Measurements from ENCODE around the gene RPS19. TPM values are rescaled to one million over a fixed set of nuclear protein-coding genes. Genes with fewer than 3 reads are reported as not detected.

The RPS19 gene
- polyA plus RNA-seq, 1 donor from 2014 or later = 783 TPM

GRCh38 chr19:41889896-41890295 lies 29.8 kb downstream of the RPS19 start:
- no peaks in the 10 kb centered on the region for H3K9me3 ChIP-seq (ENCODE audit: low read length)
- no peak overlapping the region for H3K4me3 ChIP-seq (ENCODE audit: low read length)
- no peak overlapping the region for H3K27ac ChIP-seq (ENCODE audit: low read length)
- no peaks in the 10 kb centered on the region for H4K20me1 ChIP-seq (ENCODE audit: insufficient read depth)
- H3F3A ChIP-seq (ENCODE audit: insufficient read depth, low read length, poor library complexity, severe bottlenecking) = no peaks in the 10 kb centered on the region
- H3K36me3 ChIP-seq (ENCODE audit: insufficient read depth, low read length) = no peaks in the 10 kb centered on the region
- no peaks in the 10 kb centered on the region for H3K79me2 ChIP-seq (replicated peaks; ENCODE audit: insufficient read depth, low read length)
- no peak overlapping the region for H3K9ac ChIP-seq (ENCODE audit: low read length)
- no peaks in the 10 kb centered on the region for H3K27me3 ChIP-seq (ENCODE audit: insufficient read depth, low read depth, low read length)
- no peak for TF ChIP-seq MXI1 (conservative IDR thresholded peaks at IDR 0.05; ENCODE audit: poor library complexity, severe bottlenecking)
- no peak for TF ChIP-seq RAD21 (conservative IDR thresholded peaks at IDR 0.05)
- TF ChIP-seq REST (IDR thresholded peaks at IDR 0.05; ENCODE audit: borderline replicate concordance) = no peak
- no peak for TF ChIP-seq EP300 (conservative IDR thresholded peaks at IDR 0.05; ENCODE audit: poor library complexity, severe bottlenecking)
- no peak for TF ChIP-seq SMC3 (conservative IDR thresholded peaks at IDR 0.05; ENCODE audit: poor library complexity)
- TF ChIP-seq EZH2 (IDR thresholded peaks at IDR 0.05; ENCODE audit: borderline replicate concordance, insufficient read depth, low read length, poor library complexity, severe bottlenecking) = no peak
- TF ChIP-seq CTCF (IDR thresholded peaks at IDR 0.05; ENCODE audit: poor library complexity, severe bottlenecking) = no peak
- H3K9me2 ChIP-seq (ENCODE audit: insufficient read depth, low read length) = no peaks in the 10 kb centered on the region
- no peak overlapping the region for H3K4me2 ChIP-seq (ENCODE audit: low read length)
- H2AFZ ChIP-seq (ENCODE audit: low read depth, low read length) = no peak overlapping the region

- no peak for TF ChIP-seq TAF1 (IDR thresholded peaks at IDR 0.05; ENCODE audit: low read depth)
- no peak for TF ChIP-seq RAD21 (conservative IDR thresholded peaks at IDR 0.05)
- no peak for TF ChIP-seq POLR2AphosphoS5 (IDR thresholded peaks at IDR 0.05)
- no peak for TF ChIP-seq CTCF (IDR thresholded peaks at IDR 0.05; ENCODE audit: poor library complexity, severe bottlenecking)
- no peak for TF ChIP-seq EZH2 (IDR thresholded peaks at IDR 0.05; ENCODE audit: borderline replicate concordance, insufficient read depth, low read length, poor library complexity, severe bottlenecking)
- TF ChIP-seq SMC3 (conservative IDR thresholded peaks at IDR 0.05; ENCODE audit: poor library complexity) = no peak
- TF ChIP-seq MXI1 (conservative IDR thresholded peaks at IDR 0.05; ENCODE audit: poor library complexity, severe bottlenecking) = no peak
- no peaks in the 10 kb centered on the region for H3K9me3 ChIP-seq (ENCODE audit: low read length)
- H2AFZ ChIP-seq (ENCODE audit: low read depth, low read length) = no peak overlapping the region
- no peaks in the 10 kb centered on the region for H4K20me1 ChIP-seq (ENCODE audit: insufficient read depth)
- H3K9ac ChIP-seq (ENCODE audit: low read length) = no peak overlapping the region
- H3K79me2 ChIP-seq (replicated peaks; ENCODE audit: insufficient read depth, low read length) = no peaks in the 10 kb centered on the region
- H3K27me3 ChIP-seq (ENCODE audit: insufficient read depth, low read depth, low read length) = no peaks in the 10 kb centered on the region
- no peak overlapping the region for H3K4me3 ChIP-seq (ENCODE audit: low read length)
- H3K36me3 ChIP-seq (ENCODE audit: insufficient read depth, low read length) = no peaks in the 10 kb centered on the region
- no peak overlapping the region for H3K4me2 ChIP-seq (ENCODE audit: low read length)
- no peaks in the 10 kb centered on the region for H3K9me2 ChIP-seq (ENCODE audit: insufficient read depth, low read length)
- H3K27ac ChIP-seq (ENCODE audit: low read length) = no peak overlapping the region
- H3F3A ChIP-seq (ENCODE audit: insufficient read depth, low read length, poor library complexity, severe bottlenecking) = no peaks in the 10 kb centered on the region
These were observed 30.9 kb downstream of the RPS19 start for GRCh38 chr19:41890936-41891335.
